Measurements from ENCODE around the gene GDA. TPM values are rescaled to one million over a fixed set of nuclear protein-coding genes. Genes with fewer than 3 reads are reported as not detected.

GDA gene
- 0.48 to 1.4 TPM (median 1.0 TPM) in 5 replicates for total RNA-seq (2022; extraction: Qiagen RNA extraction)

DNA sequence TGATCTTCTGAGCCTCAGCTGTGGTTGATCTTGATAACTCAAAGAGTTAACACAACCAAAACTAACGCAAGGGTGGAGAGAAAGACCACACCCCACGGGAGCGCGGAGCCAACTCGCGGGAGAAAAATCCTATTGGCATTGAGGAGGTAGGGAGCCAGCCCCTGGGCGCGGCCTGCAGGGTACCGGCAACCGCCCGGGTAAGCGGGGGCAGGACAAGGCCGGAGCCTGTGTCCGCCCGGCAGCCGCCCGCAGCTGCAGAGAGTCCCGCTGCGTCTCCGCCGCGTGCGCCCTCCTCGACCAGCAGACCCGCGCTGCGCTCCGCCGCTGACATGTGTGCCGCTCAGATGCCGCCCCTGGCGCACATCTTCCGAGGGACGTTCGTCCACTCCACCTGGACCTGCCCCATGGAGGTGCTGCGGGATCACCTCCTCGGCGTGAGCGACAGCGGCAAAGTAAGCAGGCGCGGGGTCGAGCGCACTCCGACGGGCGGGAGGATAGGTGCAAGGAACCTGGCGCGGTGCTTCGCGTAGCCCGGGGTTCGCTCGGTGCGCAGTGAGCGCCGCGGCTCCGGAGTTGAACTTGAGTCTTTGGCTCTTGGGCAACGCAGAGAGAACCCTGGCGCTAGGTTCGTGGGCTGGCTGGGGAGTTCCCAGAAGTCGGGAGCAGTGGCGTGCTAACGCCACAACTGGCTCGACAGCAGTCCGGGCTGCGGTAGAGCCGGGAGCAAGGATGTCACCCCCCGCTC, at the start of gene GDA:
Gene GDA, plus strand, starts transcription at position 210 of the 745 bp plus-strand sequence. Its CDS starts 120 bp downstream, at position 330.

Other genes with a start within 250 kb of the GDA start
- 11.5 to 17.7 TPM (median 16.6 TPM) in 5 replicates for gene ABHD17B, start 238.2 kb upstream of the GDA start, total RNA-seq (2022; extraction: Qiagen RNA extraction)
- 12.2 to 17.3 TPM (median 14.2 TPM) in 5 replicates for gene C9orf85, start 237.8 kb upstream of the GDA start, total RNA-seq (2022; extraction: Qiagen RNA extraction)
- gene C9orf57, start 88.8 kb upstream of the GDA start, total RNA-seq (2022; extraction: Qiagen RNA extraction), result not detected in 5 replicates
- 133 to 220 TPM (median 186 TPM) in 5 replicates for gene ZFAND5, start 215.8 kb downstream of the GDA start, total RNA-seq (2022; extraction: Qiagen RNA extraction)